ENCODE data around the gene TMEM62. TPM values are rescaled to one million over a fixed set of nuclear protein-coding genes. Genes with fewer than 3 reads are reported as not detected.

Gene TMEM62
- total RNA-seq, 2 donors from 2014 or later, result 33.0 to 34.2 TPM

DNA sequence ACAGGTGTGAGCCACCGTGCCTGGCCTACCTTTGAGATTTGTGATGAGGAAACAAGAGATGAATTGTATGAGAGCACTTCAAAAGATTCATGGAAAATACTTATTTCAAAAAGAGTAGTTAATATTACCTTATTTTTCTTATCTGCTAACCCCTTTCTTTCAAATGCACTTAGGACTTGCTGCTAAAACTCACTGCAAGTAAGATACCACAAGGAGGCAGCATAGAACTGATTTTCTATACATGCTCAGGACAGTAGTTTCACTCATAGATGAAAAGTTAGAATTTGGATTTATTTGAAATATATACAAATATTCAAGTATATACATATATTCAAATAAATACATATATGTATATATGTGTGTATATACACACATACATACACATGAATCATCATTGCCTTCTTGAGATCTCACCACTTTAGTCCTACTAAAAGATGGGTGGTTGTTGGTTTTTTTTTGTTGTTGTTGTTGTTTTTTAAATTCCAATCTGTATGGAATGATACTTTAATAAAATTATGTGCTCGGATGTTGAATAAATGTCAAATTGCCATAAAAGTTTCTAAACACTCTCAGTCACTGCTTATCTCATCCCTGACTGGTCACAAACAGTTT lies 54.3 kb downstream of the TMEM62 start:
- Histone ChIP-seq H3K36me3 (peaks cover 5% of the 10 kb centered on the region), H3K27ac (no peak overlapping the region), H3K9ac (ENCODE audit: low read depth in 2 of 2, low read length in 2 of 2) (no peak overlapping the region), H3K4me3 (no peak overlapping the region), H3K4me1 (no peaks in the 10 kb centered on the region), H3K9me3 (no peaks in the 10 kb centered on the region), H3K27me3 (no peaks in the 10 kb centered on the region)
- no peak for DNase-seq
- peak; percentile 38 for TF ChIP-seq CTCF (IDR thresholded peaks at IDR 0.05)
- intact Hi-C loops (cut with DNase I), result loop anchor here (10.0 kb wide), 1 partner anchor 83 kb away; the partner anchor contains the start of gene UBR1

GRCh38 chr15:43189296-43189695 lies 55.9 kb downstream of the TMEM62 start:
- Histone ChIP-seq H3K36me3 (peaks cover 5% of the 10 kb centered on the region), H3K27ac (no peak overlapping the region)
- no peak for DNase-seq

GRCh38 chr15:43190178-43190577 lies 56.8 kb downstream of the TMEM62 start:
- no peak overlapping the region for H3K27ac ChIP-seq

More at GRCh38 chr15:43189296-43189695, 55.9 kb downstream of the TMEM62 start:
- H3K9me3 ChIP-seq, result no peaks in the 10 kb centered on the region
- H3K4me3 ChIP-seq, result no peak overlapping the region
- H3K27me3 ChIP-seq, result no peaks in the 10 kb centered on the region
- intact Hi-C loops (cut with DNase I), result loop anchor here (10.0 kb wide), 1 partner anchor 84 kb away; the partner anchor contains the start of gene UBR1
- no peak for TF ChIP-seq CTCF (IDR thresholded peaks at IDR 0.05)
- H3K9ac ChIP-seq (ENCODE audit: low read depth in 2 of 2, low read length in 2 of 2), result no peak overlapping the region
- no peaks in the 10 kb centered on the region for H3K4me1 ChIP-seq

GRCh38 chr15:43193710-43194109 lies 60.3 kb downstream of the TMEM62 start:
- Histone ChIP-seq H3K27me3 (no peaks in the 10 kb centered on the region), H3K9ac (ENCODE audit: low read depth in 2 of 2, low read length in 2 of 2) (no peak overlapping the region), H3K27ac (no peak overlapping the region), H3K9me3 (no peaks in the 10 kb centered on the region), H3K4me3 (no peak overlapping the region), H3K4me1 (no peaks in the 10 kb centered on the region), H3K36me3 (peaks cover 5% of the 10 kb centered on the region)
- no peak for DNase-seq
- intact Hi-C loops (cut with DNase I), result no loop called here
- TF ChIP-seq CTCF (IDR thresholded peaks at IDR 0.05), result no peak

More at GRCh38 chr15:43190178-43190577, 56.8 kb downstream of the TMEM62 start:
- Histone ChIP-seq H3K27me3 (no peaks in the 10 kb centered on the region), H3K4me1 (no peaks in the 10 kb centered on the region), H3K4me3 (no peak overlapping the region), H3K36me3 (peaks cover 5% of the 10 kb centered on the region), H3K9ac (ENCODE audit: low read depth in 2 of 2, low read length in 2 of 2) (no peak overlapping the region), H3K9me3 (no peaks in the 10 kb centered on the region)
- intact Hi-C loops (cut with DNase I), result no loop called here
- no peak for TF ChIP-seq CTCF (IDR thresholded peaks at IDR 0.05)
- DNase-seq, result no peak

DNA sequence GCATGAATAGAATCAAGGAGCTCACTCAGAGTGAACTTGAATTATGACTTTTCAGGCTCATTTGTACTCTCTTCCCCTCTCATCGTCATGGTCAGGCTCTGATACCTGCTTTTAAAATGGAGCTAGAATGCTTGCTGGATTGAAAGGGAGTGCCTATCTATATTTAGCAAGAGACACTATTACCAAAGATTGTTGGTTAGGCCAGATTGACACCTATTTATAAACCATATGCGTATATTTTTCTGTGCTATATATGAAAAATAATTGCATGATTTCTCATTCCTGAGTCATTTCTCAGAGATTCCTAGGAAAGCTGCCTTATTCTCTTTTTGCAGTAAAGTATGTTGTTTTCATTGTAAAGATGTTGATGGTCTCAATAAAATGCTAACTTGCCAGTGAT lies 61.4 kb downstream of the TMEM62 start:
- intact Hi-C loops (cut with DNase I), result no loop called here
- TF ChIP-seq CTCF (IDR thresholded peaks at IDR 0.05), result no peak

More for the DNA sequence above, 61.4 kb downstream of the TMEM62 start:
- H3K9ac ChIP-seq (ENCODE audit: low read depth in 2 of 2, low read length in 2 of 2), result no peak overlapping the region
- no peak overlapping the region for H3K27ac ChIP-seq
- H3K9me3 ChIP-seq, result no peaks in the 10 kb centered on the region
- no peaks in the 10 kb centered on the region for H3K4me1 ChIP-seq
- H3K4me3 ChIP-seq, result no peak overlapping the region
- peaks cover 5% of the 10 kb centered on the region for H3K36me3 ChIP-seq
- no peaks in the 10 kb centered on the region for H3K27me3 ChIP-seq
- DNase-seq, result no peak
